ENCODE results near the gene PDE8A. TPM values are rescaled to one million over a fixed set of nuclear protein-coding genes. Genes with fewer than 3 reads are reported as not detected.
A peak's percentile ranks its signal among the peaks of the same experiment; 100 is the strongest.

Gene PDE8A
- total and polyA plus RNA-seq, 10 of the 15 experiments (the other 5 are each of a cell fraction or from before 2014, with no cell fraction given): 6.7 to 69.2 (median 27.2) TPM

GRCh38 chr15:84980196-84981053, 1.2 kb upstream of the PDE8A start (continued):
- TF ChIP-seq CREB1 (IDR thresholded peaks at IDR 0.05; ENCODE audit: low read depth) (peak; percentile 66; the same call in 1 of the 2 replicates), PBX3 (IDR thresholded peaks at IDR 0.05; ENCODE audit: insufficient replicate concordance, low read depth, low read length) (peak; percentile 68), SMAD5 (IDR thresholded peaks at IDR 0.05; ENCODE audit: low read depth) (no peak), REST (IDR thresholded peaks at IDR 0.05; ENCODE audit: low read depth, low read length) (no peak), ZNF207 (IDR thresholded peaks at IDR 0.05; ENCODE audit: borderline replicate concordance) (peak; percentile 20; the same call in 1 of the 2 replicates), RELA (IDR thresholded peaks at IDR 0.05; ENCODE audit: borderline replicate concordance, partially characterized antibody) (peak; percentile 55), HSF1 (IDR thresholded peaks at IDR 0.05; ENCODE audit: low read depth, low read length) (no peak), FOS (IDR thresholded peaks at IDR 0.05; ENCODE audit: borderline replicate concordance, extremely low read depth, insufficient read length) (no peak), TARDBP (IDR thresholded peaks at IDR 0.05; ENCODE audit: borderline replicate concordance) (no peak), CEBPZ (IDR thresholded peaks at IDR 0.05; ENCODE audit: low read depth, low read length) (no peak), ZNF622 (IDR thresholded peaks at IDR 0.05) (no peak), SIX5 (IDR thresholded peaks at IDR 0.05; ENCODE audit: low read depth, low read length, severe bottlenecking) (no peak), ZBED1 (IDR thresholded peaks at IDR 0.05; ENCODE audit: borderline replicate concordance) (no peak), CREM (IDR thresholded peaks at IDR 0.05; ENCODE audit: low read depth) (peak; percentile 60), GATAD2B (conservative IDR thresholded peaks at IDR 0.05; ENCODE audit: low read depth) (0 out of 2 replicates have a peak, but pooled peaks have one; percentile 45), RAD51 (IDR thresholded peaks at IDR 0.05) (0 out of 2 replicates have a peak, but pooled peaks have one; percentile 15), SKIL (IDR thresholded peaks at IDR 0.05; ENCODE audit: low read depth, poor library complexity, severe bottlenecking) (no peak)
